ENCODE measurements around the gene LRRC15.

- no peak for TF ChIP-seq TEAD4 (CRISPR knock-in tag; IDR thresholded peaks at IDR 0.05)
- TF ChIP-seq TEAD1 (CRISPR knock-in tag; IDR thresholded peaks at IDR 0.05) = no peak
- TF ChIP-seq MAX (CRISPR knock-in tag; IDR thresholded peaks at IDR 0.05) = no peak
- no peak for TF ChIP-seq GABPB1 (CRISPR knock-in tag; IDR thresholded peaks at IDR 0.05)
- TF ChIP-seq ZNF232 (CRISPR knock-in tag; IDR thresholded peaks at IDR 0.05) = no peak
These were observed 9.7 kb upstream of the LRRC15 start for GRCh38 chr3:194379231-194379630.

Measured in WTC11 (cell line).